GM23248 (cell line): ENCODE data around the gene SLC22A3.

Experiments
- EZH2 ChIP-seq: fragments of 200-600 bp; sonication (generic); IDR thresholded peaks from 2 replicates; pipeline ENCODE4 v1.6.1; 2018; ENCODE audit warnings: antibody characterized with exemption, mild to moderate bottlenecking; ENCODE audit not compliant: insufficient read depth, poor library complexity, severe bottlenecking
- EZH2phosphoT487 ChIP-seq: fragments of 200-600 bp; sonication (generic); IDR thresholded peaks from 2 replicates; pipeline ENCODE4 v1.6.1; 2018; ENCODE audit warnings: antibody characterized with exemption, moderate library complexity, mild to moderate bottlenecking, low read depth; ENCODE audit not compliant: insufficient read depth

GRCh38 chr6:160387916-160388643 lies 39.9 kb downstream of the SLC22A3 start:
- TF ChIP-seq EZH2, result no peak
- no peak for TF ChIP-seq EZH2phosphoT487
